IMR-90 (cell line): Measurements from ENCODE around the gene IL18R1. TPM values are rescaled to one million over a fixed set of nuclear protein-coding genes. Genes with fewer than 3 reads are reported as not detected.

Experiments used
- ATAC-seq: fragments of 200-7000 bp; cut with Tn5 transposase; 2 replicates; pipeline ENCODE4 v1.9.1; 2020; ENCODE audit warnings: low read depth, mild to moderate bottlenecking, moderate library complexity
- BruUV-seq: library from RNA; stranded (reverse); fragments of 400-500 nt; replicated peaks from 2 replicates; lab custom pipeline; 2021; lab: Mats Ljungman, UMichigan
- CTCF ChIA-PET: fragments of 300-600 bp; formaldehyde crosslinking; extraction: SDS; loops from one replicate; lab custom pipeline; 2021; ENCODE audit warnings: antibody characterized with exemption; lab: Yijun Ruan, JAX
- POLR2A ChIA-PET: fragments of 300-600 bp; sonication (Branson Sonifier 250); formaldehyde crosslinking; loops from one replicate; lab custom pipeline; 2022; ENCODE audit warnings: antibody characterized with exemption; ENCODE audit not compliant: unreplicated experiment; lab: Charles Lee
- DNase-seq: peaks from one replicate; pipeline ENCODE4 v3.0.0; 2013
- H2AFZ ChIP-seq: replicated peaks from 2 replicates; pipeline ENCODE3; 2013; ENCODE audit warnings: low read length, mild to moderate bottlenecking; ENCODE audit not compliant: poor library complexity
- H2AK5ac ChIP-seq: 2 replicates; pipeline ENCODE4 v1.6.1; 2013; ENCODE audit warnings: low read depth, low read length, inconsistent platforms
- H2AK9ac ChIP-seq: replicated peaks from 2 replicates; pipeline ENCODE3; 2013; ENCODE audit warnings: mild to moderate bottlenecking, low read depth, low read length, moderate library complexity; ENCODE audit not compliant: poor library complexity
- H2BK120ac ChIP-seq: 2 replicates; pipeline ENCODE4 v1.6.1; 2013; ENCODE audit warnings: low read depth, low read length, inconsistent platforms
- H2BK15ac ChIP-seq: 3 replicates; pipeline ENCODE4 v1.6.1; 2013; ENCODE audit warnings: low read depth, low read length, inconsistent platforms
- H2BK20ac ChIP-seq: 2 replicates; pipeline ENCODE4 v1.6.1; 2013; ENCODE audit warnings: low read depth, mild to moderate bottlenecking, inconsistent platforms, low read length, moderate library complexity
- H2BK5ac ChIP-seq: 2 replicates; pipeline ENCODE4 v1.6.1; 2013; ENCODE audit warnings: mild to moderate bottlenecking, low read depth, low read length, inconsistent platforms; ENCODE audit not compliant: poor library complexity, severe bottlenecking
- H3K14ac ChIP-seq: replicated peaks from 2 replicates; pipeline ENCODE4 v1.6.1; 2013; ENCODE audit warnings: low read depth, low read length, inconsistent platforms
- H3K18ac ChIP-seq: 2 replicates; pipeline ENCODE4 v1.6.1; 2013; ENCODE audit warnings: low read depth, low read length, control low read depth
- H3K23ac ChIP-seq: 2 replicates; pipeline ENCODE4 v1.6.1; 2013; ENCODE audit warnings: low read depth, low read length, inconsistent platforms
- H3K27ac ChIP-seq: 2 replicates; pipeline ENCODE4 v1.5.1; 2013; ENCODE audit warnings: mild to moderate bottlenecking, control low read depth, low read length; ENCODE audit not compliant: insufficient read depth
- H3K27me3 ChIP-seq: 2 replicates; pipeline ENCODE4 v1.6.1; 2013; ENCODE audit warnings: low read length; ENCODE audit not compliant: control insufficient read depth, insufficient read depth
- H3K36me3 ChIP-seq: 2 replicates; pipeline ENCODE4 v1.6.1; 2013; ENCODE audit warnings: low read length, mixed read lengths; ENCODE audit not compliant: control insufficient read depth, insufficient read depth
- H3K4ac ChIP-seq: 2 replicates; pipeline ENCODE4 v1.6.1; 2013; ENCODE audit warnings: low read depth, low read length, inconsistent platforms
- H3K4me1 ChIP-seq: 2 replicates; pipeline ENCODE4 v1.6.1; 2013; ENCODE audit warnings: low read length, mixed read lengths; ENCODE audit not compliant: control insufficient read depth, insufficient read depth
- H3K4me2 ChIP-seq: 2 replicates; pipeline ENCODE4 v1.6.1; 2013; ENCODE audit warnings: low read depth, mild to moderate bottlenecking, control low read depth, low read length, moderate library complexity
- H3K4me3 ChIP-seq: 2 replicates; pipeline ENCODE4 v1.5.1; 2013; ENCODE audit warnings: low read depth, mild to moderate bottlenecking, control low read depth, low read length, moderate library complexity; ENCODE audit not compliant: insufficient read depth
- H3K56ac ChIP-seq: 2 replicates; pipeline ENCODE4 v1.6.1; 2013; ENCODE audit warnings: low read length, inconsistent platforms; ENCODE audit not compliant: insufficient read depth; ENCODE audit errors: extremely low read depth
- H3K79me1 ChIP-seq, 2 experiments: 2 replicates each; pipeline ENCODE4 v1.6.1; 2013; ENCODE audit warnings: low read length in 2 of 2, inconsistent platforms in 1 of 2, low read depth in 1 of 2
- H3K9ac ChIP-seq: 2 replicates; pipeline ENCODE4 v1.6.1; 2013; ENCODE audit warnings: low read depth, low read length, control low read depth
- H3K9me1 ChIP-seq: 2 replicates; pipeline ENCODE4 v1.6.1; 2013; ENCODE audit warnings: low read length, inconsistent platforms; ENCODE audit not compliant: insufficient read depth
- H3K9me3 ChIP-seq: 2 replicates; pipeline ENCODE4 v1.6.1; 2013; ENCODE audit warnings: low read length; ENCODE audit not compliant: control insufficient read depth, insufficient read depth
- H4K20me1 ChIP-seq: 2 replicates; pipeline ENCODE4 v1.6.1; 2013; ENCODE audit warnings: low read length, inconsistent platforms; ENCODE audit not compliant: insufficient read depth
- H4K5ac ChIP-seq: 2 replicates; pipeline ENCODE4 v1.6.1; 2013; ENCODE audit warnings: mild to moderate bottlenecking, low read depth, low read length, control low read depth
- H4K8ac ChIP-seq, 2 experiments: 2 replicates each; pipeline ENCODE4 v1.6.1; 2013; ENCODE audit warnings: low read depth in 2 of 2, low read length in 2 of 2, control low read depth in 1 of 2, inconsistent platforms in 1 of 2
- H4K91ac ChIP-seq: 2 replicates; pipeline ENCODE4 v1.6.1; 2013; ENCODE audit warnings: low read depth, low read length, inconsistent platforms; ENCODE audit not compliant: insufficient read depth
- MXI1 ChIP-seq: IDR thresholded peaks from 2 replicates; pipeline ENCODE4 v1.6.1; 2012; ENCODE audit warnings: low read depth, mild to moderate bottlenecking, low read length, moderate library complexity, borderline replicate concordance
- USF2 ChIP-seq: fragments of 150-350 bp; IDR thresholded peaks from 2 replicates; pipeline ENCODE4 v1.6.1; 2017; ENCODE audit warnings: mild to moderate bottlenecking, antibody characterized with exemption, low read length, low read depth
- WGBS, 2 experiments: methylation state at CpG; one replicate each; pipeline versions ENCODE4 v1.1.5 to v1.1.7; 2013; ENCODE audit warnings: missing lambda C conversion rate in 2 of 2; ENCODE audit not compliant: insufficient read length in 1 of 2; ENCODE audit errors: extremely low coverage in 2 of 2; 5-methylcytosine and 5-hydroxymethylcytosine counted together
- dilution Hi-C: fragments of 300-500 bp; cut with HindIII; formaldehyde crosslinking; loops from one replicate; pipeline ENCODE4 v1.14.3; 2018; ENCODE audit warnings: low sequenced_read_pairs; ENCODE audit not compliant: unreplicated experiment
- in situ Hi-C: fragments of 300-500 bp; cut with MboI; formaldehyde crosslinking; loops from 3 replicates; pipeline ENCODE4 v1.14.3; 2019; ENCODE audit warnings: low sequenced_read_pairs, inconsistent platforms, mixed read lengths
- intact Hi-C: fragments of 100-400 bp; cut with micrococcal nuclease; formaldehyde crosslinking; loops from 2 replicates; pipeline ENCODE4 v1.10.0; 2022
- polyA plus RNA-seq, 3 experiments: library from polyadenylated mRNA; depleted of rRNA; stranded (reverse); fragments of >200 nt; gene quantifications; 2 replicates each; pipeline ENCODE4 v1.2.3, GENCODE V29; 2012; ENCODE audit warnings: low replicate concordance in 1 of 3
- total RNA-seq: library from RNA; depleted of rRNA; stranded (reverse); fragments of >200 nt; gene quantifications from 2 replicates; pipeline ENCODE4 v1.2.3, GENCODE V29; 2012
- TF ChIP-seq, protein P1 (sequence below): fragments of 150-350 bp; IDR thresholded peaks from 2 replicates; pipeline ENCODE4 v1.6.1; 2016; ENCODE audit warnings: low read depth, mild to moderate bottlenecking, low read length, moderate library complexity, borderline replicate concordance

IL18R1 gene
- total and polyA plus RNA-seq, 2 of the 4 experiments (the other 2 are of a cell fraction) = 0.18 to 0.24 TPM

- ChIA-PET POLR2A (no interaction called here), CTCF (interaction anchor here (0.6 to 1.4 kb wide), 2 partner anchors 29 to 37 kb away, joined by 3 read pairs; no protein-coding TSS in a partner anchor)
- Histone ChIP-seq H3K9ac (no peak overlapping the region), H3K4me1 (peaks cover 2% of the 10 kb centered on the region; the same call in 1 of the 2 replicates), H4K5ac (no peak overlapping the region), H2AK5ac (no peak overlapping the region), H3K4me2 (no peak overlapping the region), H4K8ac (no peak overlapping the region), H3K56ac (no peak overlapping the region), H3K23ac (no peak overlapping the region), H2BK15ac (no peak overlapping the region), H3K36me3 (no peaks in the 10 kb centered on the region), H3K9me3 (no peaks in the 10 kb centered on the region), H2BK120ac (peak overlapping the region; percentile 10; the same call in 1 of the 2 replicates), H3K27me3 (peaks cover under 1% of the 10 kb centered on the region; the same call in 1 of the 2 replicates), H2AK9ac (no peak overlapping the region), H3K14ac (no peak overlapping the region), H4K20me1 (no peaks in the 10 kb centered on the region), H3K9me1 (no peaks in the 10 kb centered on the region; the same call in 1 of the 2 replicates), H3K27ac (no peak overlapping the region), H2BK20ac (no peak overlapping the region), H3K79me1 (no peaks in the 10 kb centered on the region), H3K18ac (no peak overlapping the region), H3K4ac (no peak overlapping the region), H2BK5ac (no peak overlapping the region), H2AFZ (no peak overlapping the region), H4K91ac (no peak overlapping the region), H3K4me3 (no peak overlapping the region)
- no peak for ATAC-seq
- no CpG with 5 or more reads among the region's 3 CpGs for WGBS, 2 experiments
- peak; percentile 32 for DNase-seq
- BruUV-seq = no TSS peak
- in situ Hi-C loops (no loop called here), intact Hi-C loops (no loop called here), dilution Hi-C loops (no loop called here)
- no peak for TF ChIP-seq USF2
- no peak for TF ChIP-seq MXI1
- TF ChIP-seq, protein P1, sequence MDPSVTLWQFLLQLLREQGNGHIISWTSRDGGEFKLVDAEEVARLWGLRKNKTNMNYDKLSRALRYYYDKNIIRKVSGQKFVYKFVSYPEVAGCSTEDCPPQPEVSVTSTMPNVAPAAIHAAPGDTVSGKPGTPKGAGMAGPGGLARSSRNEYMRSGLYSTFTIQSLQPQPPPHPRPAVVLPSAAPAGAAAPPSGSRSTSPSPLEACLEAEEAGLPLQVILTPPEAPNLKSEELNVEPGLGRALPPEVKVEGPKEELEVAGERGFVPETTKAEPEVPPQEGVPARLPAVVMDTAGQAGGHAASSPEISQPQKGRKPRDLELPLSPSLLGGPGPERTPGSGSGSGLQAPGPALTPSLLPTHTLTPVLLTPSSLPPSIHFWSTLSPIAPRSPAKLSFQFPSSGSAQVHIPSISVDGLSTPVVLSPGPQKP = no peak
Measured at GRCh38 chr2:102336502-102336945, 19.1 kb upstream of the IL18R1 start.
